Measurements from ENCODE around the gene FAM81A. TPM values are rescaled to one million over a fixed set of nuclear protein-coding genes. Genes with fewer than 3 reads are reported as not detected.

Gene FAM81A
- polyA plus RNA-seq, 1 donor (not counting 4 experiments of a cell fraction or from before 2014, with no cell fraction given) = 0.84 TPM

DNA sequence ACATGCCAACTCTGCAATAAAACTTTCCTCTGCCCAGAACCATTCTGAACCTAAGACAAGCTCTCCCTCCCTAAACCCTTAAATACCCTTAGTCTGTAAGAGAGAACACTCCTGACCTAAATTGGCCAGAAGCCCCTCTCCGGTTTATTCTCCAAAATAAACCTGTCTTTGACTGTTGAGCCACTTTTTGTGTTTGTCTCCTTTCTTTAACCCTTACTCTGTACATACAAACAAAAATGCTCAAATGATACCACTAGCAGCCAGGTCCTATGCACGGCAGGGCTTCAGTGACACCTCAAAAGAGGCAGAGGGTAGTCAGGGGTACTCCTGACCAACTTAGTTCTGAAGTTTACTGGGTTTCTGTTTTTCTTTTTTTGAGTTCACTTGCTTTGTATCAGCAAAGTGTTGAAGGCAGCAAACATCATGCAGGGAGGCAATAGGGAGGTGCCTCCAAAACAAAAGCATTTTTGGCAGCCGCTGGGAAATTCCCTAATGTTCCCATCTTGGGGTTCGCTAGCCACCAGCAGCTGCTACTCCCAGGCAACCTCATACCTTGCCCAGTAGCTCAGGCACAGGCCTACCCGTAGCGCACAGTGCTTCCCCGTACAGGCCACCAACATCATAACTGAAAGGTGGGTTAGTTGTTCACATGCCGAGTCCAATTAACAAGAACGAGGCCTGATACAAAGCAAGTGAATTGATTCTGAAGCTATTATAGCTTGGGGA is 110.7 kb downstream of the FAM81A start:
- no peak overlapping the region for H2AFZ ChIP-seq (ENCODE audit: control insufficient read depth, low read length)
- no peak overlapping the region for H3K4me3 ChIP-seq (ENCODE audit: control insufficient read depth in 2 of 3, extremely low read depth in 1 of 3, insufficient read depth in 2 of 3, low read depth in 1 of 3, low read length in 3 of 3)
- H3K27me3 ChIP-seq (ENCODE audit: control insufficient read depth, extremely low read depth, insufficient read depth, low read length) = no peaks in the 10 kb centered on the region
- H3K79me2 ChIP-seq (ENCODE audit: control insufficient read depth, insufficient read depth, low read length) = no peaks in the 10 kb centered on the region
- H3K9me1 ChIP-seq (ENCODE audit: control insufficient read depth, extremely low read depth, insufficient read depth, low read length) = no peaks in the 10 kb centered on the region
- FAIRE-seq (no peak), DNase-seq (ENCODE audit: low read depth, low spot score) (no peak)
- no peak overlapping the region for H3K4me2 ChIP-seq (ENCODE audit: control insufficient read depth, extremely low read depth, insufficient read depth, low read depth, low read length)
- dilution Hi-C loops (cut with MboI; ENCODE audit: extremely low pct_ligation_motif_present, low sequenced_read_pairs) = no loop called here
- no peaks in the 10 kb centered on the region for H3K36me3 ChIP-seq (ENCODE audit: control insufficient read depth in 2 of 2, extremely low read depth in 1 of 2, insufficient read depth in 2 of 2, low read length in 2 of 2)
- no peak for TF ChIP-seq EZH2 (IDR thresholded peaks at IDR 0.05; ENCODE audit: low read length)
- TF ChIP-seq, protein P1, sequence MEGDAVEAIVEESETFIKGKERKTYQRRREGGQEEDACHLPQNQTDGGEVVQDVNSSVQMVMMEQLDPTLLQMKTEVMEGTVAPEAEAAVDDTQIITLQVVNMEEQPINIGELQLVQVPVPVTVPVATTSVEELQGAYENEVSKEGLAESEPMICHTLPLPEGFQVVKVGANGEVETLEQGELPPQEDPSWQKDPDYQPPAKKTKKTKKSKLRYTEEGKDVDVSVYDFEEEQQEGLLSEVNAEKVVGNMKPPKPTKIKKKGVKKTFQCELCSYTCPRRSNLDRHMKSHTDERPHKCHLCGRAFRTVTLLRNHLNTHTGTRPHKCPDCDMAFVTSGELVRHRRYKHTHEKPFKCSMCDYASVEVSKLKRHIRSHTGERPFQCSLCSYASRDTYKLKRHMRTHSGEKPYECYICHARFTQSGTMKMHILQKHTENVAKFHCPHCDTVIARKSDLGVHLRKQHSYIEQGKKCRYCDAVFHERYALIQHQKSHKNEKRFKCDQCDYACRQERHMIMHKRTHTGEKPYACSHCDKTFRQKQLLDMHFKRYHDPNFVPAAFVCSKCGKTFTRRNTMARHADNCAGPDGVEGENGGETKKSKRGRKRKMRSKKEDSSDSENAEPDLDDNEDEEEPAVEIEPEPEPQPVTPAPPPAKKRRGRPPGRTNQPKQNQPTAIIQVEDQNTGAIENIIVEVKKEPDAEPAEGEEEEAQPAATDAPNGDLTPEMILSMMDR (optimal IDR thresholded peaks at IDR 0.05 in 1 of 3, IDR thresholded peaks at IDR 0.05 in 1 of 3, conservative IDR thresholded peaks at IDR 0.05 in 1 of 3; ENCODE audit: extremely low read depth in 1 of 3, insufficient read depth in 2 of 3, low read length in 3 of 3) = no peak
- no peak overlapping the region for H3K9ac ChIP-seq (ENCODE audit: control insufficient read depth, extremely low read depth, insufficient read depth, low read length)
- no peaks in the 10 kb centered on the region for H4K20me1 ChIP-seq (ENCODE audit: control insufficient read depth, extremely low read depth, insufficient read depth, low read length)
- H3K9me3 ChIP-seq (ENCODE audit: control insufficient read depth, low read depth, low read length) = no peaks in the 10 kb centered on the region
- H3K27ac ChIP-seq (ENCODE audit: control insufficient read depth, insufficient read depth, low read length) = no peak overlapping the region
- peaks cover 1% of the 10 kb centered on the region for H3K4me1 ChIP-seq (ENCODE audit: control insufficient read depth, extremely low read depth, insufficient read depth, low read length)

DNA sequence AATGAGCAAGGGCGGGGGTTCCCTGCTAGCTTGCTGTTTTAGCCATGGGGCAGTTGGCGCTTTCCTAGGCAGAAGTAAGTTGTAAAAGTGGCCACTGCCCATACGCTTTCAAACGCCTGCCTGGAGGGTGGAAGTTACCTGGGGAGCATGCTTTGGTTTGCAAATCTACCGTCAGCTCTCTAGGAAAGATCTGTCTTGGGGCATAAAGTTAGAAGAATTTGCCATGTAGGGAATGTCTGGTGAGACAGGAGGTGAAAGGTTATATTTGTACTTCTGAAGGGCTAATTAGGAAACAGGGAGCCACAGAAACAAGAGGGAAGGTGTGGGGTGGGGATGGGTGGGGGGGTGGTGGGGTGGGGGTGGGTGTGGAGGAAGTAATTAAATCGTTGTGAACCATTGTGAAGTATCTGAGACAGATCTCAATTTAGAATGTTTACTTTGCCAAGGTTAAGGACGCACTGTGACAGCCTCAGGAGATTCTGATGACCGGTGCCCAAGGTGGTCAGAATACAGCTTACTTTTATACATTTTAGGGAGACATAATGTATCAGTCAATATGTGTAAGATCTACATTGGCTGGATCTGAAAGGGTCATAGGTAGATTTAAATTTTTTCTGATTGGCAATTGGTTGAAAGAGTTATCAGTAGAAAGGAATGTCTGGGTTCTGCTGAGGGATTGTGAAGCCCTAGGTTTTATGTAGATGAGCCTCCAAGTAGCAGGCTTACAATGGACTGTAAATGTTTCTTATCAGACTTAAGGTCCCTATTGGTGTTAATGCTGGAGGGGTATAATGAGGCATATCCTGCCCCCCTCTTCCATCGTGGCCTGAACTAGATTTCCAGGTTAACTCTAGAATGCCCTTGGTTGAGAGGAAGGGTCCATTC is 111.6 kb downstream of the FAM81A start:
- no peak overlapping the region for H3K4me2 ChIP-seq (ENCODE audit: control insufficient read depth, extremely low read depth, insufficient read depth, low read depth, low read length)
- no peak overlapping the region for H2AFZ ChIP-seq (ENCODE audit: control insufficient read depth, low read length)
- no peaks in the 10 kb centered on the region for H3K27me3 ChIP-seq (ENCODE audit: control insufficient read depth, extremely low read depth, insufficient read depth, low read length)
- no peaks in the 10 kb centered on the region for H3K9me3 ChIP-seq (ENCODE audit: control insufficient read depth, low read depth, low read length)
- H4K20me1 ChIP-seq (ENCODE audit: control insufficient read depth, extremely low read depth, insufficient read depth, low read length) = no peaks in the 10 kb centered on the region
- no peak overlapping the region for H3K9ac ChIP-seq (ENCODE audit: control insufficient read depth, extremely low read depth, insufficient read depth, low read length)
- H3K79me2 ChIP-seq (ENCODE audit: control insufficient read depth, insufficient read depth, low read length) = no peaks in the 10 kb centered on the region
- FAIRE-seq (no peak), DNase-seq (ENCODE audit: low read depth, low spot score) (no peak)
- H3K4me3 ChIP-seq (ENCODE audit: control insufficient read depth in 2 of 3, extremely low read depth in 1 of 3, insufficient read depth in 2 of 3, low read depth in 1 of 3, low read length in 3 of 3) = no peak overlapping the region
- dilution Hi-C loops (cut with MboI; ENCODE audit: extremely low pct_ligation_motif_present, low sequenced_read_pairs) = no loop called here
- TF ChIP-seq EZH2 (IDR thresholded peaks at IDR 0.05; ENCODE audit: low read length) = no peak
- no peaks in the 10 kb centered on the region for H3K9me1 ChIP-seq (ENCODE audit: control insufficient read depth, extremely low read depth, insufficient read depth, low read length)
- H3K36me3 ChIP-seq (ENCODE audit: control insufficient read depth in 2 of 2, extremely low read depth in 1 of 2, insufficient read depth in 2 of 2, low read length in 2 of 2) = no peaks in the 10 kb centered on the region
- H3K27ac ChIP-seq (ENCODE audit: control insufficient read depth, insufficient read depth, low read length) = no peak overlapping the region
- peaks cover 10% of the 10 kb centered on the region for H3K4me1 ChIP-seq (ENCODE audit: control insufficient read depth, extremely low read depth, insufficient read depth, low read length)
